HEK293 (cell line): Measurements from ENCODE around the gene DST.

Experiments used
- CTCF ChIA-PET: fragments of 350-600 bp; formaldehyde crosslinking; extraction: SDS; loops from one replicate; lab custom pipeline; 2021; ENCODE audit warnings: antibody characterized with exemption; lab: Yijun Ruan, JAX
- POLR2A ChIA-PET: fragments of 300-600 bp; formaldehyde crosslinking; extraction: SDS; loops from one replicate; lab custom pipeline; 2020; ENCODE audit warnings: antibody characterized with exemption, inconsistent platforms; lab: Yijun Ruan, JAX
- H3K27ac ChIP-seq: fragments of 200-500 bp; sonication (Bioruptor generic); 2 replicates; pipeline ENCODE4 v1.5.1; 2014; ENCODE audit warnings: low read depth, low read length, control low read depth, inconsistent platforms; ENCODE audit errors: extremely low read depth
- H3K36me3 ChIP-seq, 2 experiments: fragments of 200-500 bp in 1 of 2; sonication (Bioruptor generic) in 1 of 2; 1 replicate in 1 of 2; 2 replicates in 1 of 2; pipeline ENCODE4 v1.5.1; 2014 to 2017; ENCODE audit warnings: inconsistent platforms in 2 of 2, low read length in 2 of 2; ENCODE audit not compliant: control insufficient read depth in 2 of 2, insufficient read depth in 1 of 2
- H3K4me1 ChIP-seq: fragments of 200-500 bp; sonication (Bioruptor generic); 2 replicates; pipeline ENCODE4 v1.5.1; 2014; ENCODE audit warnings: mild to moderate bottlenecking, low read length, inconsistent platforms; ENCODE audit not compliant: control insufficient read depth, insufficient read depth
- H3K4me3 ChIP-seq: 2 replicates; pipeline ENCODE4 v1.5.1; 2011; ENCODE audit warnings: low read depth, mild to moderate bottlenecking, control low read depth, low read length, moderate library complexity
- H3K9me3 ChIP-seq: fragments of 200-500 bp; sonication (Bioruptor generic); 2 replicates; pipeline ENCODE4 v1.5.1; 2014; ENCODE audit warnings: low read depth, low read length, inconsistent platforms; ENCODE audit not compliant: control insufficient read depth, insufficient read depth
- FEZF1 ChIP-seq: fragments of 450-650 bp; formaldehyde crosslinking; IDR thresholded peaks from 2 replicates; pipeline ENCODE4 v1.5.1; 2016; ENCODE audit warnings: missing biosample characterization, missing genetic modification characterization
- KLF9 ChIP-seq: fragments of 450-650 bp; formaldehyde crosslinking; IDR thresholded peaks from 2 replicates; pipeline ENCODE4 v1.5.1; 2016; ENCODE audit warnings: missing biosample characterization, missing genetic modification characterization, low read depth
- OSR2 ChIP-seq: fragments of 450-650 bp; formaldehyde crosslinking; IDR thresholded peaks from 2 replicates; pipeline ENCODE4 v1.5.1; 2016; ENCODE audit warnings: missing biosample characterization, missing genetic modification characterization
- SP2 ChIP-seq: fragments of 450-650 bp; formaldehyde crosslinking; IDR thresholded peaks from 2 replicates; pipeline ENCODE4 v1.5.1; 2016; ENCODE audit warnings: missing biosample characterization, missing genetic modification characterization
- YY1 ChIP-seq: fragments of 450-650 bp; formaldehyde crosslinking; IDR thresholded peaks from 2 replicates; pipeline ENCODE4 v1.5.1; 2018; ENCODE audit warnings: missing biosample characterization, missing genetic modification characterization
- ZNF311 ChIP-seq: fragments of 450-650 bp; formaldehyde crosslinking; IDR thresholded peaks from 2 replicates; pipeline ENCODE4 v1.5.1; 2017; ENCODE audit warnings: missing biosample characterization, missing genetic modification characterization, borderline replicate concordance
- ZNF423 ChIP-seq: fragments of 450-650 bp; formaldehyde crosslinking; IDR thresholded peaks from 2 replicates; pipeline ENCODE4 v1.5.1; 2016; ENCODE audit warnings: missing biosample characterization, missing genetic modification characterization
- ZNF701 ChIP-seq: fragments of 450-650 bp; formaldehyde crosslinking; IDR thresholded peaks from 2 replicates; pipeline ENCODE4 v1.5.1; 2016; ENCODE audit warnings: missing biosample characterization, missing genetic modification characterization
- ZNF843 ChIP-seq: fragments of 450-650 bp; formaldehyde crosslinking; IDR thresholded peaks from 2 replicates; pipeline ENCODE4 v1.5.1; 2016; ENCODE audit warnings: missing biosample characterization, missing genetic modification characterization
- ZSCAN23 ChIP-seq: fragments of 450-650 bp; formaldehyde crosslinking; IDR thresholded peaks from 2 replicates; pipeline ENCODE4 v1.5.1; 2016; ENCODE audit warnings: missing biosample characterization, missing genetic modification characterization
- TF ChIP-seq, protein P1 (sequence below): fragments of 450-650 bp; formaldehyde crosslinking; IDR thresholded peaks from 2 replicates; pipeline ENCODE4 v1.5.1; 2016; ENCODE audit warnings: missing biosample characterization, missing genetic modification characterization
- TF ChIP-seq, protein P2 (sequence below): fragments of 450-650 bp; formaldehyde crosslinking; IDR thresholded peaks from 2 replicates; pipeline ENCODE4 v1.5.1; 2016; ENCODE audit warnings: missing biosample characterization, missing genetic modification characterization
- TF ChIP-seq, protein P3 (sequence below): fragments of 450-650 bp; formaldehyde crosslinking; IDR thresholded peaks from 2 replicates; pipeline ENCODE4 v1.5.1; 2016; ENCODE audit warnings: missing biosample characterization, missing genetic modification characterization
- TF ChIP-seq, protein P4 (sequence below): fragments of 450-650 bp; formaldehyde crosslinking; IDR thresholded peaks from 2 replicates; pipeline ENCODE4 v1.5.1; 2016; ENCODE audit warnings: missing biosample characterization, missing genetic modification characterization
- TF ChIP-seq, protein P5 (sequence below): IDR thresholded peaks from 2 replicates; pipeline ENCODE4 v1.6.1; 2011; ENCODE audit warnings: mild to moderate bottlenecking, low read depth, low read length, borderline replicate concordance

The DST gene

DNA sequence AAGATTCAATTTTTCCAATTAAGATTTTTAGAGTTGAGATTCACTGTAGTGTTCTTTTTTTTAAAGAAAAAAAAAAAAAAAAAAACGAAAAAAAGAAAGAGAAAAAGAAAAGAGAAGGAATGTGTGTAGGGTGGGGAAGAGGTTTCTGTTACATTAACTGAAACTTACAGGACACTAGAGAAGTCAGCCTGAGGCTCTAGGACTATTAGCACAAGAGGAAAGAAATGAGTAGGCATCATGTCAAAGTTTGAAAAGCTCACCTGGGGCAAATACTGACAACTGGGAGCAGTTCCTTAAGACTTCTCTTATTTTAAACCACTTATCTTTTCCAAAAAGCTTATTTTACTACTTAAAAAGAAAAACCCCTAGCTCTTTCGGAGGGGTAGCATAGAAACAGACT, 185.9 kb downstream of the DST start:
- no peak overlapping the region for H3K4me3 ChIP-seq
- H3K4me1 ChIP-seq, result no peaks in the 10 kb centered on the region
- TF ChIP-seq, protein P1, sequence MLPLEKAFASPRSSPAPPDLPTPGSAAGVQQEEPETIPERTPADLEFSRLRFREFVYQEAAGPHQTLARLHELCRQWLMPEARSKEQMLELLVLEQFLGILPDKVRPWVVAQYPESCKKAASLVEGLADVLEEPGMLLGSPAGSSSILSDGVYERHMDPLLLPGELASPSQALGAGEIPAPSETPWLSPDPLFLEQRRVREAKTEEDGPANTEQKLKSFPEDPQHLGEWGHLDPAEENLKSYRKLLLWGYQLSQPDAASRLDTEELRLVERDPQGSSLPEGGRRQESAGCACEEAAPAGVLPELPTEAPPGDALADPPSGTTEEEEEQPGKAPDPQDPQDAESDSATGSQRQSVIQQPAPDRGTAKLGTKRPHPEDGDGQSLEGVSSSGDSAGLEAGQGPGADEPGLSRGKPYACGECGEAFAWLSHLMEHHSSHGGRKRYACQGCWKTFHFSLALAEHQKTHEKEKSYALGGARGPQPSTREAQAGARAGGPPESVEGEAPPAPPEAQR (tag by site-specific recombination), result no peak
- TF ChIP-seq, protein P2, sequence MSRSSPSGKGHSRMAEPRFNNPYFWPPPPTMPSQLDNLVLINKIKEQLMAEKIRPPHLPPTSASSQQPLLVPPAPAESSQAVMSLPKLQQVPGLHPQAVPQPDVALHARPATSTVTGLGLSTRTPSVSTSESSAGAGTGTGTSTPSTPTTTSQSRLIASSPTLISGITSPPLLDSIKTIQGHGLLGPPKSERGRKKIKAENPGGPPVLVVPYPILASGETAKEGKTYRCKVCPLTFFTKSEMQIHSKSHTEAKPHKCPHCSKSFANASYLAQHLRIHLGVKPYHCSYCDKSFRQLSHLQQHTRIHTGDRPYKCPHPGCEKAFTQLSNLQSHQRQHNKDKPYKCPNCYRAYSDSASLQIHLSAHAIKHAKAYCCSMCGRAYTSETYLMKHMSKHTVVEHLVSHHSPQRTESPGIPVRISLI (tag by site-specific recombination), result peak; percentile 66; the same call in 1 of the 2 replicates
- CTCF ChIA-PET, result interaction anchor here (0.5 kb wide), 2 partner anchors 136 to 284 kb away, joined by 3 to 4 read pairs; no protein-coding TSS in a partner anchor
- H3K36me3 ChIP-seq, result peaks cover 14 to 33% of the 10 kb centered on the region in 2 experiments; a peak in 2 of 3 replicates
- H3K27ac ChIP-seq, result no peak overlapping the region
- POLR2A ChIA-PET, result no interaction called here
- H3K9me3 ChIP-seq, result no peaks in the 10 kb centered on the region

DNA sequence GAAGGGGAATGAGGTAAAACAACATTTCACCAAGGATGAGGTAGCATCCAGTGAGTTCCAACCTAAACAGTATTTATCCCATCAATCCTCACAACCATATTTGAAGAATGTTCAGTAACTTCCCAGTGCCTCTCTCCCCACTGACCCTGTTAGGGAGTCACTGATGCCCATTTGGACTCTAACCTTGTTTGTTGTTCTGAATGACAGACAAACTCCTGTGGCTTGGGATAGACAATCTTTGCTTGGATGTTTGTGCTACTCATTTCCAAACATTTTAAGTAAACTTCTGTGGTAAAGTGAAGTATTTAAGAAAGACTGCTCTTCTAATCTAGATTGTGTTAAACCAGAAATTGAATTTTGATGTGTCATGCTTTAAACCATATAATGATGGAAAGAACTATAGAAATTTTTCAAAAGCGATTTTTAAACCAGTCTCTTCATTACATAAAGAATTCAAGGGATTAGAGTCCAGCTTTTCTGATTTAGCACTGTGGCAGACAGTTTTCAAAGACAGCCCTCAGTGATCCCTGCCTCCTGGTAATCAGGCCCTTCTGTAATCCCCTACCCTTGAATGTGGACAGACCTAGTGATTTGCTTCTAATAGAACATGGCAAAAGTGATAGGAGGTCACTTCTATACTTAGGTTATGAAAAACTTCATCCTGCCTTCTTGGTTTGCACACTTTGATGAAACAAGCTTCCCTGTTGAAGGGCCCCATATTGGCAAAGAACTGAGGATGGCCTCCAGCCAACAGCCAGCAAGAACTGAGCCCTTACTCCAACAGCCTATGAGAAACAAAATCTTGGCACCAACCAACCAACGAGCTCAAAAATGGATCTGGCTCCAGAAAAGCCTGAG, 191.6 kb downstream of the DST start:
- H3K4me3 ChIP-seq, result no peak overlapping the region
- POLR2A ChIA-PET, result no interaction called here
- CTCF ChIA-PET, result interaction anchor here (1.0 kb wide), 1 partner anchor 90 kb away, joined by 3 read pairs; no protein-coding TSS in a partner anchor
- no peaks in the 10 kb centered on the region for H3K9me3 ChIP-seq
- no peaks in the 10 kb centered on the region for H3K36me3 ChIP-seq
- TF ChIP-seq, protein P3, sequence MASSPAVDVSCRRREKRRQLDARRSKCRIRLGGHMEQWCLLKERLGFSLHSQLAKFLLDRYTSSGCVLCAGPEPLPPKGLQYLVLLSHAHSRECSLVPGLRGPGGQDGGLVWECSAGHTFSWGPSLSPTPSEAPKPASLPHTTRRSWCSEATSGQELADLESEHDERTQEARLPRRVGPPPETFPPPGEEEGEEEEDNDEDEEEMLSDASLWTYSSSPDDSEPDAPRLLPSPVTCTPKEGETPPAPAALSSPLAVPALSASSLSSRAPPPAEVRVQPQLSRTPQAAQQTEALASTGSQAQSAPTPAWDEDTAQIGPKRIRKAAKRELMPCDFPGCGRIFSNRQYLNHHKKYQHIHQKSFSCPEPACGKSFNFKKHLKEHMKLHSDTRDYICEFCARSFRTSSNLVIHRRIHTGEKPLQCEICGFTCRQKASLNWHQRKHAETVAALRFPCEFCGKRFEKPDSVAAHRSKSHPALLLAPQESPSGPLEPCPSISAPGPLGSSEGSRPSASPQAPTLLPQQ, result 0 out of 2 replicates have a peak, but pooled peaks have one; percentile 25
- no peak for TF ChIP-seq SP2 (tag by site-specific recombination)
- TF ChIP-seq, protein P4, sequence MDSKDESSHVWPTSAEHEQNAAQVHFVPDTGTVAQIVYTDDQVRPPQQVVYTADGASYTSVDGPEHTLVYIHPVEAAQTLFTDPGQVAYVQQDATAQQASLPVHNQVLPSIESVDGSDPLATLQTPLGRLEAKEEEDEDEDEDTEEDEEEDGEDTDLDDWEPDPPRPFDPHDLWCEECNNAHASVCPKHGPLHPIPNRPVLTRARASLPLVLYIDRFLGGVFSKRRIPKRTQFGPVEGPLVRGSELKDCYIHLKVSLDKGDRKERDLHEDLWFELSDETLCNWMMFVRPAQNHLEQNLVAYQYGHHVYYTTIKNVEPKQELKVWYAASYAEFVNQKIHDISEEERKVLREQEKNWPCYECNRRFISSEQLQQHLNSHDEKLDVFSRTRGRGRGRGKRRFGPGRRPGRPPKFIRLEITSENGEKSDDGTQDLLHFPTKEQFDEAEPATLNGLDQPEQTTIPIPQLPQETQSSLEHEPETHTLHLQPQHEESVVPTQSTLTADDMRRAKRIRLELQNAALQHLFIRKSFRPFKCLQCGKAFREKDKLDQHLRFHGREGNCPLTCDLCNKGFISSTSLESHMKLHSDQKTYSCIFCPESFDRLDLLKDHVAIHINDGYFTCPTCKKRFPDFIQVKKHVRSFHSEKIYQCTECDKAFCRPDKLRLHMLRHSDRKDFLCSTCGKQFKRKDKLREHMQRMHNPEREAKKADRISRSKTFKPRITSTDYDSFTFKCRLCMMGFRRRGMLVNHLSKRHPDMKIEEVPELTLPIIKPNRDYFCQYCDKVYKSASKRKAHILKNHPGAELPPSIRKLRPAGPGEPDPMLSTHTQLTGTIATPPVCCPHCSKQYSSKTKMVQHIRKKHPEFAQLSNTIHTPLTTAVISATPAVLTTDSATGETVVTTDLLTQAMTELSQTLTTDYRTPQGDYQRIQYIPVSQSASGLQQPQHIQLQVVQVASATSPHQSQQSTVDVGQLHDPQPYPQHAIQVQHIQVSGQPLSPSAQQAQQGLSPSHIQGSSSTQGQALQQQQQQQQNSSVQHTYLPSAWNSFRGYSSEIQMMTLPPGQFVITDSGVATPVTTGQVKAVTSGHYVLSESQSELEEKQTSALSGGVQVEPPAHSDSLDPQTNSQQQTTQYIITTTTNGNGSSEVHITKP (tag by site-specific recombination), result 0 out of 2 replicates have a peak, but pooled peaks have one; percentile 13
- H3K27ac ChIP-seq, result no peak overlapping the region
- no peaks in the 10 kb centered on the region; the same call in 1 of the 2 replicates for H3K4me1 ChIP-seq

DNA sequence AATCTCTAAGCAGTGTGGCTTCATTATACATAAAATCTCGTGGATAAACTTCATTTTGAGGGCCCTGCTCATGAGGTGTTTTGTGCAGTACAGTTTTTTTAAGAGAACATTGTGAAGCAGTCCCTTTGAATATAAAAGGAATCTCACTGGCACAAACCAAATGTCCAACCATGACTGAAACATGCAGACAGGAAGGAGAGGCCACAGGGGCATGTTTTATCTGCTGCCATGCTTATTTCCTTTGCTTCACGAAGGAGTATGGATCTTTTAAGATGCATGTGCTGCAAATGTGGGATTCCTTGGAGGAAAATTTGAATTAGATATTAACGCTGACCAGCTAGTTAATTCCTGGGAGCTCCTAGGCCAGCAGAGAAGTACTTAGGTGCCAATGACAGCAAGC, 192.3 kb downstream of the DST start:
- Histone ChIP-seq H3K4me3 (no peak overlapping the region), H3K4me1 (no peaks in the 10 kb centered on the region; the same call in 1 of the 2 replicates), H3K27ac (no peak overlapping the region), H3K9me3 (no peaks in the 10 kb centered on the region), H3K36me3 (no peaks in the 10 kb centered on the region)
- CTCF ChIA-PET, result interaction anchor here (1.0 kb wide), 1 partner anchor 89 kb away, joined by 3 read pairs; no protein-coding TSS in a partner anchor
- no peak for TF ChIP-seq ZSCAN23
- no peak for TF ChIP-seq YY1 (tag by site-specific recombination)
- TF ChIP-seq ZNF311 (tag by site-specific recombination), result no peak
- TF ChIP-seq ZNF843 (tag by site-specific recombination), result no peak
- no peak for TF ChIP-seq ZNF701 (tag by site-specific recombination)
- TF ChIP-seq, protein P4 (tag by site-specific recombination), result no peak
- no peak for TF ChIP-seq KLF9 (tag by site-specific recombination)
- no peak for TF ChIP-seq FEZF1 (tag by site-specific recombination)
- no peak for TF ChIP-seq OSR2
- TF ChIP-seq ZNF423 (tag by site-specific recombination), result no peak
- TF ChIP-seq, protein P5, sequence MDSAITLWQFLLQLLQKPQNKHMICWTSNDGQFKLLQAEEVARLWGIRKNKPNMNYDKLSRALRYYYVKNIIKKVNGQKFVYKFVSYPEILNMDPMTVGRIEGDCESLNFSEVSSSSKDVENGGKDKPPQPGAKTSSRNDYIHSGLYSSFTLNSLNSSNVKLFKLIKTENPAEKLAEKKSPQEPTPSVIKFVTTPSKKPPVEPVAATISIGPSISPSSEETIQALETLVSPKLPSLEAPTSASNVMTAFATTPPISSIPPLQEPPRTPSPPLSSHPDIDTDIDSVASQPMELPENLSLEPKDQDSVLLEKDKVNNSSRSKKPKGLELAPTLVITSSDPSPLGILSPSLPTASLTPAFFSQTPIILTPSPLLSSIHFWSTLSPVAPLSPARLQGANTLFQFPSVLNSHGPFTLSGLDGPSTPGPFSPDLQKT, result no peak
- POLR2A ChIA-PET, result no interaction called here
